ENCODE results near the gene HBZ.
"Not testable (repeated sequence)": the region's sequence is repeated elsewhere in the genome, so short reads cannot be mapped to it uniquely, and the experiment has no call there.

DNA sequence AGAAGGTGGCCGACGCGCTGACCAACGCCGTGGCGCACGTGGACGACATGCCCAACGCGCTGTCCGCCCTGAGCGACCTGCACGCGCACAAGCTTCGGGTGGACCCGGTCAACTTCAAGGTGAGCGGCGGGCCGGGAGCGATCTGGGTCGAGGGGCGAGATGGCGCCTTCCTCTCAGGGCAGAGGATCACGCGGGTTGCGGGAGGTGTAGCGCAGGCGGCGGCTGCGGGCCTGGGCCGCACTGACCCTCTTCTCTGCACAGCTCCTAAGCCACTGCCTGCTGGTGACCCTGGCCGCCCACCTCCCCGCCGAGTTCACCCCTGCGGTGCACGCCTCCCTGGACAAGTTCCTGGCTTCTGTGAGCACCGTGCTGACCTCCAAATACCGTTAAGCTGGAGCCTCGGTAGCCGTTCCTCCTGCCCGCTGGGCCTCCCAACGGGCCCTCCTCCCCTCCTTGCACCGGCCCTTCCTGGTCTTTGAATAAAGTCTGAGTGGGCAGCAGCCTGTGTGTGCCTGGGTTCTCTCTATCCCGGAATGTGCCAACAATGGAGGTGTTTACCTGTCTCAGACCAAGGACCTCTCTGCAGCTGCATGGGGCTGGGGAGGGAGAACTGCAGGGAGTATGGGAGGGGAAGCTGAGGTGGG lies 20.9 kb downstream of the HBZ start:
- TF ChIP-seq, protein P1, sequence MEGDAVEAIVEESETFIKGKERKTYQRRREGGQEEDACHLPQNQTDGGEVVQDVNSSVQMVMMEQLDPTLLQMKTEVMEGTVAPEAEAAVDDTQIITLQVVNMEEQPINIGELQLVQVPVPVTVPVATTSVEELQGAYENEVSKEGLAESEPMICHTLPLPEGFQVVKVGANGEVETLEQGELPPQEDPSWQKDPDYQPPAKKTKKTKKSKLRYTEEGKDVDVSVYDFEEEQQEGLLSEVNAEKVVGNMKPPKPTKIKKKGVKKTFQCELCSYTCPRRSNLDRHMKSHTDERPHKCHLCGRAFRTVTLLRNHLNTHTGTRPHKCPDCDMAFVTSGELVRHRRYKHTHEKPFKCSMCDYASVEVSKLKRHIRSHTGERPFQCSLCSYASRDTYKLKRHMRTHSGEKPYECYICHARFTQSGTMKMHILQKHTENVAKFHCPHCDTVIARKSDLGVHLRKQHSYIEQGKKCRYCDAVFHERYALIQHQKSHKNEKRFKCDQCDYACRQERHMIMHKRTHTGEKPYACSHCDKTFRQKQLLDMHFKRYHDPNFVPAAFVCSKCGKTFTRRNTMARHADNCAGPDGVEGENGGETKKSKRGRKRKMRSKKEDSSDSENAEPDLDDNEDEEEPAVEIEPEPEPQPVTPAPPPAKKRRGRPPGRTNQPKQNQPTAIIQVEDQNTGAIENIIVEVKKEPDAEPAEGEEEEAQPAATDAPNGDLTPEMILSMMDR (IDR thresholded peaks at IDR 0.05): not testable (repeated sequence)
- not testable (repeated sequence) for TF ChIP-seq POLR2A, POLR2AphosphoS5 (IDR thresholded peaks at IDR 0.05)

All from breast epithelium (tissue), 3 donors.